ENCODE measurements around the gene KRTCAP3.

KRTCAP3 gene

DNA sequence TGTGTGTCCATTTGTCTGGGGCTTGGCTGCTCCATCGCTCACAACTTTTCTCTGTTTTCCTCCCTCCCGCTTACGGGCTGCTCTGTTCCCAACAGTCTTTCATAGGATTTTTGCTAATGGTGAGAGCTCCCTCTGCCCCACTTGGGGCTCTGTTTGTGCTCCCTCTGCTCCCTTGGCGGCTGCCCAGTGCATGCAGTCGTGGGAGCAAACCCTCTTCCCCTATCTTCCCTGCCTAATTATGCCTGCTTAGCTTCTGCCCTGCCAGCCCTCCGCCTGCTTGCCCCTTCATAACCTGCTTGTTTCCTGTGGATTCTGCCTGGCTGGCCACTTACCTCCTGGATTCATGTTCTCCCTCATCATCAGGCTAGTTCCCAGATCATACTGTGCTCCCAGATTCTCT is 6.6 kb upstream of the KRTCAP3 start:
- Histone ChIP-seq H3K27ac (no peak overlapping the region), H3K36me3 (ENCODE audit: insufficient read depth) (no peaks in the 10 kb centered on the region), H3K79me2 (ENCODE audit: insufficient read depth, low read depth) (peaks cover 15% of the 10 kb centered on the region), H2AFZ (ENCODE audit: low read depth) (no peak overlapping the region), H3K4me3 (IDR thresholded peaks at IDR 0.05; ENCODE audit: insufficient read depth, low read depth, low read length) (no peak overlapping the region), H4K20me1 (ENCODE audit: insufficient read depth) (no peaks in the 10 kb centered on the region), H3K4me2 (no peak overlapping the region), H3K4me1 (ENCODE audit: low read depth, poor library complexity, severe bottlenecking) (peaks cover 14% of the 10 kb centered on the region), H3K9ac (no peak overlapping the region), H3K27me3 (ENCODE audit: insufficient read depth, low read depth) (no peaks in the 10 kb centered on the region)
- TF ChIP-seq CTCF (conservative IDR thresholded peaks at IDR 0.05; ENCODE audit: low read depth, low read length): no peak

DNA sequence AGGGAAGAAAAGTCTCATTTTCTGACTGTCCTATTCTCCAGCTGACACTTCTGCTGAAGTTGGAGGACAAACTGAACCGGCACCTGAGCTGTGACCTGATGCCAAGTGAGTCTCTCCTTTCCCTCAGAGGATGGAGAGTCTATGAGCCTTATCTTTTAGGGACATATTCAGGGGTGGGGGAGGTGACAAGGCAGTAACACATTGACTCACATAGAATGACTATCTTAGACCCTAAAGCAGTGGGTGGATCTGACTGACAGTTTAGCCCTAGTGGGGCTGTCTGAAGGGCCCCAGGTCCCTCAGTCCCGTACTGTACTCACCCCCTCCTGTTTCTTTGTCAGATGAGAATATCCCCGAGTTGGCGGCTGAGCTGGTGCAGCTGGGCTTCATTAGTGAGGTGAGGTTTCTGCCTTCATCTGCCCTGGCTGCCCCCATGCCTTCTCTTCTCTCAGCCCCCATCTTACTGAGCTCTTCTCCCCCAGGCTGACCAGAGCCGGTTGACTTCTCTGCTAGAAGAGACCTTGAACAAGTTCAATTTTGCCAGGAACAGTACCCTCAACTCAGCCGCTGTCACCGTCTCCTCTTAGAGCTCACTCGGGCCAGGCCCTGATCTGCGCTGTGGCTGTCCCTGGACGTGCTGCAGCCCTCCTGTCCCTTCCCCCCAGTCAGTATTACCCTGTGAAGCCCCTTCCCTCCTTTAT is 805 bp upstream of the KRTCAP3 start:
- no peaks in the 10 kb centered on the region for H3K36me3 ChIP-seq (ENCODE audit: insufficient read depth)
- no peak overlapping the region for H3K4me3 ChIP-seq (IDR thresholded peaks at IDR 0.05; ENCODE audit: insufficient read depth, low read depth, low read length)
- no peak overlapping the region for H3K9ac ChIP-seq
- no peak overlapping the region for H3K4me2 ChIP-seq
- H2AFZ ChIP-seq (ENCODE audit: low read depth): no peak overlapping the region
- no peak for TF ChIP-seq CTCF (conservative IDR thresholded peaks at IDR 0.05; ENCODE audit: low read depth, low read length)
- no peaks in the 10 kb centered on the region for H3K79me2 ChIP-seq (ENCODE audit: insufficient read depth, low read depth)
- H3K27me3 ChIP-seq (ENCODE audit: insufficient read depth, low read depth): no peaks in the 10 kb centered on the region
- H3K4me1 ChIP-seq (ENCODE audit: low read depth, poor library complexity, severe bottlenecking): peaks cover 5% of the 10 kb centered on the region
- H4K20me1 ChIP-seq (ENCODE audit: insufficient read depth): no peaks in the 10 kb centered on the region
- H3K27ac ChIP-seq: no peak overlapping the region

GRCh38 chr2:27442920-27443282 is 720 bp downstream of the KRTCAP3 start:
- H2AFZ ChIP-seq (ENCODE audit: low read depth): no peak overlapping the region
- H3K4me2 ChIP-seq: no peak overlapping the region
- no peaks in the 10 kb centered on the region for H3K27me3 ChIP-seq (ENCODE audit: insufficient read depth, low read depth)
- peaks cover 5% of the 10 kb centered on the region for H3K4me1 ChIP-seq (ENCODE audit: low read depth, poor library complexity, severe bottlenecking)
- H3K27ac ChIP-seq: no peak overlapping the region
- no peak overlapping the region for H3K4me3 ChIP-seq (IDR thresholded peaks at IDR 0.05; ENCODE audit: insufficient read depth, low read depth, low read length)
- no peaks in the 10 kb centered on the region for H3K36me3 ChIP-seq (ENCODE audit: insufficient read depth)
- H3K79me2 ChIP-seq (ENCODE audit: insufficient read depth, low read depth): no peaks in the 10 kb centered on the region
- H3K9ac ChIP-seq: no peak overlapping the region
- H4K20me1 ChIP-seq (ENCODE audit: insufficient read depth): no peaks in the 10 kb centered on the region
- no peak for TF ChIP-seq CTCF (conservative IDR thresholded peaks at IDR 0.05; ENCODE audit: low read depth, low read length)

DNA sequence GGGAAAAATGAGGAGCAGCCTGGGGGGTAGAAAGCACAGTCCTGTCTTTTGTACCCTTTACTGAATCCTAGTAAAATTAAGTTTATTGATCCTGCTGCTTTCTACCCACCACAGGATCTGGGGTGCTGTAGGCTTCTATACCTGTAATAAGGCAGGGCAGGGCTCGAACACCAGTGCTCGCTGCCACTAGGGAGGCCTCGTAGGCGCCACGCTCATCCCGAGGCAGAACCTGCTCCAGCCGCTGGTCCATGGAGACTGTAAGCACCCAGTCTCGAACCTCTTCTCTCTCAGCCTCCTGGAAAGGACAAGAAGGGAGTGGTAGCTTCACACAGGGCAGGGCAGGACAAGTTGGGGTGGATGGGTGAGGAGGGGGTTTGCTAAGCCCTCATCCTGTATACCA is 3.0 kb downstream of the KRTCAP3 start:
- Histone ChIP-seq H3K4me2 (no peak overlapping the region), H4K20me1 (ENCODE audit: insufficient read depth) (no peaks in the 10 kb centered on the region), H3K4me1 (ENCODE audit: low read depth, poor library complexity, severe bottlenecking) (peaks cover 5% of the 10 kb centered on the region), H3K79me2 (ENCODE audit: insufficient read depth, low read depth) (no peaks in the 10 kb centered on the region), H3K4me3 (IDR thresholded peaks at IDR 0.05; ENCODE audit: insufficient read depth, low read depth, low read length) (no peak overlapping the region), H3K27me3 (ENCODE audit: insufficient read depth, low read depth) (no peaks in the 10 kb centered on the region), H3K9ac (no peak overlapping the region), H3K36me3 (ENCODE audit: insufficient read depth) (no peaks in the 10 kb centered on the region), H2AFZ (ENCODE audit: low read depth) (no peak overlapping the region), H3K27ac (no peak overlapping the region)
- TF ChIP-seq CTCF (conservative IDR thresholded peaks at IDR 0.05; ENCODE audit: low read depth, low read length): no peak

Measured in KMS-11 (cell line).